Body of pancreas (tissue), 4 donors: Measurements from ENCODE around the gene RNF151. TPM values are rescaled to one million over a fixed set of nuclear protein-coding genes. Genes with fewer than 3 reads are reported as not detected.

Experiments
- ATAC-seq: fragments of 150-250 bp; one replicate; pipeline ENCODE4 v1.9.1; 2016
- DNase-seq, 4 donors: peaks; one replicate each; pipeline ENCODE4 v3.0.0-alpha.2; 2019
- H3K27ac ChIP-seq, 4 donors: fragments of 200-600 bp; sonication (generic); 1 replicate in 3 of 4; 2 replicates in 1 of 4; pipeline versions ENCODE4 v1.5.1 to v1.6.1; 2016 to 2019; ENCODE audit warnings: mild to moderate bottlenecking in 1 of 4, mixed read lengths in 1 of 4, moderate library complexity in 1 of 4
- H3K27me3 ChIP-seq, 2 donors: fragments of 200-600 bp; sonication (generic); one replicate each; pipeline ENCODE4 v1.6.0; 2016; ENCODE audit warnings: mild to moderate bottlenecking in 1 of 2
- H3K36me3 ChIP-seq, 2 donors: fragments of 200-600 bp; sonication (generic); replicated peaks in 1 of 2; 2 replicates each; pipeline ENCODE4 v1.5.1; 2016; ENCODE audit warnings: low read depth in 2 of 2; ENCODE audit not compliant: insufficient read depth in 1 of 2
- H3K4me1 ChIP-seq: fragments of 200-600 bp; sonication (generic); one replicate; pipeline ENCODE4 v1.6.0; 2016
- H3K4me3 ChIP-seq, 2 donors: fragments of 200-600 bp; sonication (generic); 1 replicate in 1 of 2; 2 replicates in 1 of 2; pipeline ENCODE4 v1.5.1; 2016 to 2019
- H3K9me3 ChIP-seq, 3 donors: fragments of 200-600 bp; sonication (generic); 1 replicate in 2 of 3; 2 replicates in 1 of 3; pipeline ENCODE4 v1.5.1; 2016
- CTCF ChIP-seq, 7 experiments: fragments of 450-650 bp in 4 of 7; fragments of 200-600 bp in 3 of 7; sonication (generic) in 3 of 7; IDR thresholded peaks; one replicate each; pipeline ENCODE4 v1.5.1; 2016 to 2019; ENCODE audit warnings: antibody characterized with exemption in 7 of 7
- POLR2A ChIP-seq, 3 donors: fragments of 450-650 bp; IDR thresholded peaks; one replicate each; pipeline ENCODE4 v1.6.1; 2016; ENCODE audit warnings: antibody characterized with exemption in 3 of 3, mild to moderate bottlenecking in 2 of 3
- WGBS, 2 donors: methylation state at CpG; one replicate each; pipeline ENCODE4 v1.1.5; 2017; 5-methylcytosine and 5-hydroxymethylcytosine counted together
- intact Hi-C: fragments of 100-400 bp; cut with DNase I; formaldehyde crosslinking; loops from one replicate; pipeline ENCODE4 v1.15.1; 2023
- total RNA-seq, 2 donors: library from RNA; depleted of rRNA; stranded (reverse); fragments of >200 nt; gene quantifications; one replicate each; pipeline ENCODE4 v1.1.0, GENCODE V29; 2016

Gene RNF151
- total RNA-seq, 2 donors from 2014 or later: not detected

- Histone ChIP-seq H3K27ac (peak overlapping the region in 3 of 4 donors; percentile 61 to 83 (median 72)), H3K36me3 (peaks cover 13 to 14% of the 10 kb centered on the region in 2 donors), H3K4me1 (peaks cover 64% of the 10 kb centered on the region), H3K9me3 (no peaks in the 10 kb centered on the region), H3K27me3 (no peaks in the 10 kb centered on the region), H3K4me3 (no peak overlapping the region)
- peak in 2 of 4 donors; percentile 55 to 67 for DNase-seq
- intact Hi-C loops: no loop called here
- no peak for ATAC-seq
- WGBS, 2 donors: 44 to 57% methylated on average over 3 to 20 of the region's 21 CpGs
- TF ChIP-seq POLR2A (IDR thresholded peaks at IDR 0.05) (no peak), CTCF (IDR thresholded peaks at IDR 0.05) (peak in 5 of 7 experiments; percentile 7 to 44 (median 32))
Observed at GRCh38 chr16:2005646-2006045, 39.0 kb downstream of the RNF151 start.

GRCh38 chr16:2006317-2006716 lies 39.7 kb downstream of the RNF151 start:
- Histone ChIP-seq H3K36me3 (peaks cover 10 to 11% of the 10 kb centered on the region in 2 donors), H3K9me3 (no peaks in the 10 kb centered on the region), H3K4me3 (no peak overlapping the region), H3K27ac (peak overlapping the region in 3 of 4 donors; percentile 17 to 89 (median 61)), H3K4me1 (peaks cover 66% of the 10 kb centered on the region), H3K27me3 (no peaks in the 10 kb centered on the region)
- DNase-seq (peak in 1 of 4 donors; percentile 14), ATAC-seq (no peak)
- WGBS, 2 donors: 84 to 88% methylated on average over 5 to 8 of the region's 8 CpGs
- TF ChIP-seq CTCF (IDR thresholded peaks at IDR 0.05) (no peak), POLR2A (IDR thresholded peaks at IDR 0.05) (no peak)
- intact Hi-C loops: no loop called here

- H3K9me3 ChIP-seq: no peaks in the 10 kb centered on the region
- 43 to 55% methylated on average over 8 to 16 of the region's 16 CpGs for WGBS, 2 donors
- ATAC-seq: no peak
- no peak for TF ChIP-seq CTCF (IDR thresholded peaks at IDR 0.05)
- TF ChIP-seq POLR2A (IDR thresholded peaks at IDR 0.05): no peak
- intact Hi-C loops: no loop called here
- H3K4me1 ChIP-seq: peaks cover 66% of the 10 kb centered on the region
- H3K36me3 ChIP-seq: peaks cover under 1 to 3% of the 10 kb centered on the region in 2 donors
- peak in 3 of 4 donors; percentile 53 to 63 (median 58) for DNase-seq
- H3K4me3 ChIP-seq: no peak overlapping the region
- H3K27me3 ChIP-seq: no peaks in the 10 kb centered on the region
- H3K27ac ChIP-seq: peak overlapping the region; percentile 33 to 96 (median 78)
Observed at GRCh38 chr16:2007081-2007836, 40.6 kb downstream of the RNF151 start.

GRCh38 chr16:2008009-2008526 lies 41.4 kb downstream of the RNF151 start:
- peak; percentile 38 for ATAC-seq
- intact Hi-C loops: no loop called here

More at GRCh38 chr16:2008009-2008526, 41.4 kb downstream of the RNF151 start:
- peak overlapping the region; percentile 66 to 96 (median 90) for H3K27ac ChIP-seq
- no peaks in the 10 kb centered on the region for H3K36me3 ChIP-seq
- WGBS, 2 donors: 14 to 23% methylated on average over 6 to 15 of the region's 15 CpGs
- peaks cover 66% of the 10 kb centered on the region for H3K4me1 ChIP-seq
- DNase-seq: peak; percentile 66 to 86 (median 79)
- no peaks in the 10 kb centered on the region for H3K9me3 ChIP-seq
- no peak overlapping the region for H3K4me3 ChIP-seq
- H3K27me3 ChIP-seq: no peaks in the 10 kb centered on the region
- peak; percentile 39 to 64 (median 44) for TF ChIP-seq POLR2A (IDR thresholded peaks at IDR 0.05)
- no peak for TF ChIP-seq CTCF (IDR thresholded peaks at IDR 0.05)
